HCT116 (cell line): ENCODE measurements around the gene RNASEH2B. TPM values are rescaled to one million over a fixed set of nuclear protein-coding genes. Genes with fewer than 3 reads are reported as not detected.

Experiments used
- ATAC-seq: fragments of 200-7000 bp; cut with Tn5 transposase; 2 replicates; pipeline ENCODE4 v1.9.1; 2020; ENCODE audit warnings: mild to moderate bottlenecking, moderate library complexity
- BruUV-seq: library from RNA; stranded (reverse); fragments of 400-500 nt; replicated peaks from 2 replicates; lab custom pipeline; 2021; lab: Mats Ljungman, UMichigan
- CTCF ChIA-PET: fragments of 300-600 bp; sonication (Branson Sonifier 250); formaldehyde crosslinking; loops from one replicate; lab custom pipeline; 2021; ENCODE audit warnings: antibody characterized with exemption; lab: Charles Lee
- POLR2A ChIA-PET: fragments of 300-600, 350-600 bp; sonication (Branson Sonifier 250); formaldehyde crosslinking; loops from one replicate; lab custom pipeline; 2021; ENCODE audit warnings: antibody characterized with exemption; lab: Charles Lee
- RAD21 ChIA-PET, 2 experiments: fragments of 300-600 bp; sonication (Branson Sonifier 250); formaldehyde crosslinking; loops; one replicate each; lab custom pipeline; 2023; ENCODE audit warnings: low total read pairs in 2 of 2; ENCODE audit not compliant: uncharacterized antibody in 2 of 2, unreplicated experiment in 2 of 2, low non-redundant PET in 1 of 2; lab: Charles Lee
- DNase-seq: peaks from one replicate; pipeline ENCODE4 v3.0.0-alpha.2; 2010; ENCODE audit warnings: low read depth, low spot score
- H2AFZ ChIP-seq: fragments of 200-600 bp; shearing (Covaris generic), sonication (generic); 2 replicates; pipeline ENCODE4 v1.6.1; 2017; ENCODE audit warnings: low read depth, mixed run types, mixed read lengths, antibody characterized with exemption, low read length; ENCODE audit not compliant: poor library complexity, severe bottlenecking
- H3K27ac ChIP-seq: 2 replicates; pipeline ENCODE4 v1.5.1; 2012; ENCODE audit warnings: low read depth, low read length
- H3K27me3 ChIP-seq: fragments of 200-600 bp; sonication (generic); 2 replicates; pipeline ENCODE4 v1.6.1; 2016; ENCODE audit warnings: mixed run types, low read length, mixed read lengths; ENCODE audit not compliant: insufficient read depth
- H3K36me3 ChIP-seq, 2 experiments: fragments of 200-500 bp in 1 of 2; fragments of 200-600 bp in 1 of 2; sonication (Bioruptor generic) in 1 of 2; sonication (generic) in 1 of 2; 2 replicates each; pipeline versions ENCODE4 v1.5.1 to v1.6.1; 2014 to 2016; ENCODE audit warnings: low read length in 2 of 2, inconsistent platforms in 1 of 2, mixed read lengths in 1 of 2, mixed run types in 1 of 2; ENCODE audit not compliant: insufficient read depth in 2 of 2, control insufficient read depth in 1 of 2
- H3K4me1 ChIP-seq, 2 experiments: fragments of 200-600 bp in 1 of 2; sonication (generic) in 1 of 2; 2 replicates each; pipeline versions ENCODE4 v1.5.1 to v1.6.1; 2012 to 2017; ENCODE audit warnings: low read length in 2 of 2, inconsistent platforms in 1 of 2, mild to moderate bottlenecking in 1 of 2, mixed read lengths in 1 of 2, mixed run types in 1 of 2, moderate library complexity in 1 of 2; ENCODE audit not compliant: insufficient read depth in 2 of 2, control insufficient read depth in 1 of 2
- H3K4me2 ChIP-seq: fragments of 200-600 bp; sonication (generic); 2 replicates; pipeline ENCODE4 v1.6.1; 2017; ENCODE audit warnings: mixed run types, low read length, mixed read lengths
- H3K4me3 ChIP-seq, 2 experiments: fragments of 200-600 bp in 1 of 2; sonication (generic) in 1 of 2; replicated peaks in 1 of 2; 2 replicates each; pipeline ENCODE4 v1.5.1; 2011 to 2016; ENCODE audit warnings: low read length in 2 of 2, control low read depth in 1 of 2, low read depth in 1 of 2, mild to moderate bottlenecking in 1 of 2, mixed read lengths in 1 of 2, mixed run types in 1 of 2
- H3K79me2 ChIP-seq: fragments of 200-600 bp; sonication (generic); 2 replicates; pipeline ENCODE4 v1.6.1; 2017; ENCODE audit warnings: mild to moderate bottlenecking, mixed run types, low read length, moderate library complexity, mixed read lengths; ENCODE audit not compliant: insufficient read depth
- H3K9ac ChIP-seq: fragments of 200-600 bp; sonication (generic); 2 replicates; pipeline ENCODE4 v1.6.1; 2016; ENCODE audit warnings: low read length, mixed read lengths
- H3K9me2 ChIP-seq: fragments of 200-600 bp; sonication (generic), shearing (Covaris generic); 2 replicates; pipeline ENCODE4 v1.6.1; 2017; ENCODE audit warnings: mixed run types, mild to moderate bottlenecking, moderate library complexity; ENCODE audit not compliant: insufficient read depth
- H3K9me3 ChIP-seq, 2 experiments: fragments of 200-500 bp in 1 of 2; fragments of 200-600 bp in 1 of 2; sonication (Bioruptor generic) in 1 of 2; sonication (generic) in 1 of 2; 2 replicates each; pipeline ENCODE4 v1.6.1; 2014 to 2017; ENCODE audit warnings: low read length in 2 of 2, mixed read lengths in 2 of 2, inconsistent platforms in 1 of 2, low read depth in 1 of 2, mild to moderate bottlenecking in 1 of 2, mixed run types in 1 of 2, moderate library complexity in 1 of 2; ENCODE audit not compliant: control insufficient read depth in 1 of 2, insufficient read depth in 1 of 2
- H4K20me1 ChIP-seq: fragments of 200-600 bp; sonication (generic), shearing (Covaris generic); 2 replicates; pipeline ENCODE4 v1.6.1; 2017; ENCODE audit warnings: mixed run types, mild to moderate bottlenecking, moderate library complexity; ENCODE audit not compliant: insufficient read depth
- CBX3 ChIP-seq: IDR thresholded peaks from 2 replicates; pipeline ENCODE4 v1.6.1; 2012; ENCODE audit warnings: low read depth
- CEBPB ChIP-seq: IDR thresholded peaks from 2 replicates; pipeline ENCODE4 v1.6.1; 2012; ENCODE audit warnings: low read depth
- EGR1 ChIP-seq: IDR thresholded peaks from 2 replicates; pipeline ENCODE4 v1.6.1; 2012; ENCODE audit warnings: low read depth
- ELF1 ChIP-seq: IDR thresholded peaks from 2 replicates; pipeline ENCODE4 v1.6.1; 2012; ENCODE audit warnings: low read depth, borderline replicate concordance
- EZH2 ChIP-seq: fragments of 200-600 bp; sonication (generic); IDR thresholded peaks from 2 replicates; pipeline ENCODE4 v1.6.1; 2017; ENCODE audit warnings: antibody characterized with exemption, mixed run types
- EZH2phosphoT487 ChIP-seq: fragments of 200-600 bp; IDR thresholded peaks from 2 replicates; pipeline ENCODE4 v1.6.1; 2018; ENCODE audit warnings: antibody characterized with exemption, borderline replicate concordance
- FOSL1 ChIP-seq: IDR thresholded peaks from 2 replicates; pipeline ENCODE4 v1.6.1; 2012; ENCODE audit warnings: low read depth
- POLR2A ChIP-seq: IDR thresholded peaks from 2 replicates; pipeline ENCODE4 v1.7.0; 2011; ENCODE audit warnings: borderline replicate concordance; ENCODE audit not compliant: insufficient read depth, insufficient read length; ENCODE audit errors: extremely low read depth
- POLR2AphosphoS5 ChIP-seq: IDR thresholded peaks from 2 replicates; pipeline ENCODE4 v1.6.1; 2011; ENCODE audit warnings: mild to moderate bottlenecking, low read depth, low read length, moderate library complexity
- RAD21 ChIP-seq: IDR thresholded peaks from 2 replicates; pipeline ENCODE4 v1.6.1; 2012; ENCODE audit warnings: low read depth, mild to moderate bottlenecking
- SP1 ChIP-seq: IDR thresholded peaks from 2 replicates; pipeline ENCODE4 v1.6.1; 2012; ENCODE audit warnings: low read depth
- SRF ChIP-seq: IDR thresholded peaks from 2 replicates; pipeline ENCODE4 v1.6.1; 2012; ENCODE audit warnings: low read depth
- YY1 ChIP-seq: IDR thresholded peaks from 2 replicates; pipeline ENCODE4 v1.6.1; 2011; ENCODE audit warnings: low read length, low read depth, moderate library complexity, mild to moderate bottlenecking; ENCODE audit not compliant: insufficient replicate concordance; ENCODE audit errors: extremely low read depth
- ZFX ChIP-seq: fragments of 450-650 bp; IDR thresholded peaks from 2 replicates; pipeline ENCODE4 v1.6.1; 2017
- ZNF274 ChIP-seq: fragments of 200-500 bp; sonication (Bioruptor generic); IDR thresholded peaks from 2 replicates; pipeline ENCODE4 v1.6.1; 2014; ENCODE audit warnings: mild to moderate bottlenecking, low read depth, low read length, inconsistent platforms
- intact Hi-C: fragments of 100-400 bp; cut with micrococcal nuclease; formaldehyde crosslinking; loops from 2 replicates; pipeline ENCODE4 v1.10.0; 2022
- total RNA-seq: library from RNA; stranded (reverse); gene quantifications from one replicate; pipeline ENCODE4 v1.2.1, GENCODE V29; 2021; ENCODE audit not compliant: unreplicated experiment
- TF ChIP-seq, protein P1 (sequence below): IDR thresholded peaks from 2 replicates; pipeline ENCODE4 v1.6.1; 2012
- TF ChIP-seq, protein P2 (sequence below), 3 experiments: fragments of 200-600 bp in 1 of 3; sonication (generic) in 1 of 3; IDR thresholded peaks in 2 of 3; conservative IDR thresholded peaks in 1 of 3; 2 replicates each; pipeline ENCODE4 v1.5.1; 2012 to 2017; ENCODE audit warnings: low read depth in 2 of 3, low read length in 2 of 3, antibody characterized with exemption in 1 of 3, borderline replicate concordance in 1 of 3, control low read depth in 1 of 3, mild to moderate bottlenecking in 1 of 3, mixed read lengths in 1 of 3, mixed run types in 1 of 3, moderate library complexity in 1 of 3; ENCODE audit not compliant: insufficient read depth in 1 of 3
- TF ChIP-seq, protein P3 (sequence below): IDR thresholded peaks from 2 replicates; pipeline ENCODE4 v1.6.1; 2012
- TF ChIP-seq, protein P4 (sequence below): IDR thresholded peaks from 2 replicates; pipeline ENCODE4 v1.6.1; 2012; ENCODE audit warnings: low read depth
- TF ChIP-seq, protein P5 (sequence below): IDR thresholded peaks from 2 replicates; pipeline ENCODE4 v1.6.1; 2011; ENCODE audit warnings: mild to moderate bottlenecking, low read length, moderate library complexity; ENCODE audit not compliant: insufficient replicate concordance; ENCODE audit errors: extremely low read depth

The RNASEH2B gene
- total RNA-seq, 1 experiment from 2014 or later = 41.3 TPM

DNA sequence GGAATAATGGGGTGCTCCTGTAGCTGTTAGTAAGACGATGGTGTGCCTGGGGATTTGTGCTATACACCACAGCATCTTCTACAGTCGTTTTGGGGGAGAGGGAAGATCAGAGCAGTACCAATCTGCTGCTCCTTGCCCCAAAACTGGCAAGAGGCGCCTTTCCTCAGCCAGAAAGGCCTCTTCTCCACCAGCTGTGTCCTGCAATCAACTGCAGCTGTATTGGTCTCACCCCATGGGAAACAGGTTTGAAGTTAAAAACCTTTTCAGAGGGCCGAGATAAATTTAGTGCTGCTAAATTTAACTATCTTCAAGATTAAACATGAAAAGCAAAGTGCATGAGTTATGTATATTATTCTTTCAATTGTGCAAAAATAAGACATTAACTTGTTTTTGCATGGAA lies 1.2 kb upstream of the RNASEH2B start:
- Histone ChIP-seq H3K4me1 (peaks cover 12 to 25% of the 10 kb centered on the region in 2 experiments; a peak in 3 of 4 replicates), H3K4me2 (no peak overlapping the region), H3K27ac (no peak overlapping the region), H3K79me2 (peaks cover 33% of the 10 kb centered on the region), H4K20me1 (no peaks in the 10 kb centered on the region), H3K9me2 (no peaks in the 10 kb centered on the region), H3K36me3 (no peaks in the 10 kb centered on the region), H3K9me3 (no peaks in the 10 kb centered on the region), H3K27me3 (no peaks in the 10 kb centered on the region), H3K9ac (no peak overlapping the region), H3K4me3 (no peak overlapping the region), H2AFZ (no peak overlapping the region)
- ATAC-seq = no peak
- intact Hi-C loops = no loop called here
- DNase-seq = no peak
- no TSS peak for BruUV-seq
- ChIA-PET RAD21 (no interaction called here), CTCF (no interaction called here), POLR2A (no interaction called here)
- no peak for TF ChIP-seq ZNF274
- no peak for TF ChIP-seq POLR2AphosphoS5
- TF ChIP-seq, protein P1, sequence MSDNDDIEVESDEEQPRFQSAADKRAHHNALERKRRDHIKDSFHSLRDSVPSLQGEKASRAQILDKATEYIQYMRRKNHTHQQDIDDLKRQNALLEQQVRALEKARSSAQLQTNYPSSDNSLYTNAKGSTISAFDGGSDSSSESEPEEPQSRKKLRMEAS = no peak
- TF ChIP-seq ZFX = no peak
- TF ChIP-seq, protein P2, sequence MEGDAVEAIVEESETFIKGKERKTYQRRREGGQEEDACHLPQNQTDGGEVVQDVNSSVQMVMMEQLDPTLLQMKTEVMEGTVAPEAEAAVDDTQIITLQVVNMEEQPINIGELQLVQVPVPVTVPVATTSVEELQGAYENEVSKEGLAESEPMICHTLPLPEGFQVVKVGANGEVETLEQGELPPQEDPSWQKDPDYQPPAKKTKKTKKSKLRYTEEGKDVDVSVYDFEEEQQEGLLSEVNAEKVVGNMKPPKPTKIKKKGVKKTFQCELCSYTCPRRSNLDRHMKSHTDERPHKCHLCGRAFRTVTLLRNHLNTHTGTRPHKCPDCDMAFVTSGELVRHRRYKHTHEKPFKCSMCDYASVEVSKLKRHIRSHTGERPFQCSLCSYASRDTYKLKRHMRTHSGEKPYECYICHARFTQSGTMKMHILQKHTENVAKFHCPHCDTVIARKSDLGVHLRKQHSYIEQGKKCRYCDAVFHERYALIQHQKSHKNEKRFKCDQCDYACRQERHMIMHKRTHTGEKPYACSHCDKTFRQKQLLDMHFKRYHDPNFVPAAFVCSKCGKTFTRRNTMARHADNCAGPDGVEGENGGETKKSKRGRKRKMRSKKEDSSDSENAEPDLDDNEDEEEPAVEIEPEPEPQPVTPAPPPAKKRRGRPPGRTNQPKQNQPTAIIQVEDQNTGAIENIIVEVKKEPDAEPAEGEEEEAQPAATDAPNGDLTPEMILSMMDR (IDR thresholded peaks at IDR 0.05 in 2 of 3, conservative IDR thresholded peaks at IDR 0.05 in 1 of 3; ENCODE audit: borderline replicate concordance in 1 of 3, insufficient read depth in 1 of 3, low read depth in 2 of 3, low read length in 2 of 3) = no peak
- TF ChIP-seq FOSL1 = no peak
- TF ChIP-seq, protein P3, sequence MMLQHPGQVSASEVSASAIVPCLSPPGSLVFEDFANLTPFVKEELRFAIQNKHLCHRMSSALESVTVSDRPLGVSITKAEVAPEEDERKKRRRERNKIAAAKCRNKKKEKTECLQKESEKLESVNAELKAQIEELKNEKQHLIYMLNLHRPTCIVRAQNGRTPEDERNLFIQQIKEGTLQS = no peak
- no peak for TF ChIP-seq SRF
- no peak for TF ChIP-seq POLR2A
- TF ChIP-seq CEBPB = no peak
- TF ChIP-seq EZH2phosphoT487 = no peak
- no peak for TF ChIP-seq RAD21
- no peak for TF ChIP-seq SP1
- no peak for TF ChIP-seq YY1
- no peak for TF ChIP-seq CBX3
- no peak for TF ChIP-seq EGR1
- no peak for TF ChIP-seq ELF1
- TF ChIP-seq, protein P4, sequence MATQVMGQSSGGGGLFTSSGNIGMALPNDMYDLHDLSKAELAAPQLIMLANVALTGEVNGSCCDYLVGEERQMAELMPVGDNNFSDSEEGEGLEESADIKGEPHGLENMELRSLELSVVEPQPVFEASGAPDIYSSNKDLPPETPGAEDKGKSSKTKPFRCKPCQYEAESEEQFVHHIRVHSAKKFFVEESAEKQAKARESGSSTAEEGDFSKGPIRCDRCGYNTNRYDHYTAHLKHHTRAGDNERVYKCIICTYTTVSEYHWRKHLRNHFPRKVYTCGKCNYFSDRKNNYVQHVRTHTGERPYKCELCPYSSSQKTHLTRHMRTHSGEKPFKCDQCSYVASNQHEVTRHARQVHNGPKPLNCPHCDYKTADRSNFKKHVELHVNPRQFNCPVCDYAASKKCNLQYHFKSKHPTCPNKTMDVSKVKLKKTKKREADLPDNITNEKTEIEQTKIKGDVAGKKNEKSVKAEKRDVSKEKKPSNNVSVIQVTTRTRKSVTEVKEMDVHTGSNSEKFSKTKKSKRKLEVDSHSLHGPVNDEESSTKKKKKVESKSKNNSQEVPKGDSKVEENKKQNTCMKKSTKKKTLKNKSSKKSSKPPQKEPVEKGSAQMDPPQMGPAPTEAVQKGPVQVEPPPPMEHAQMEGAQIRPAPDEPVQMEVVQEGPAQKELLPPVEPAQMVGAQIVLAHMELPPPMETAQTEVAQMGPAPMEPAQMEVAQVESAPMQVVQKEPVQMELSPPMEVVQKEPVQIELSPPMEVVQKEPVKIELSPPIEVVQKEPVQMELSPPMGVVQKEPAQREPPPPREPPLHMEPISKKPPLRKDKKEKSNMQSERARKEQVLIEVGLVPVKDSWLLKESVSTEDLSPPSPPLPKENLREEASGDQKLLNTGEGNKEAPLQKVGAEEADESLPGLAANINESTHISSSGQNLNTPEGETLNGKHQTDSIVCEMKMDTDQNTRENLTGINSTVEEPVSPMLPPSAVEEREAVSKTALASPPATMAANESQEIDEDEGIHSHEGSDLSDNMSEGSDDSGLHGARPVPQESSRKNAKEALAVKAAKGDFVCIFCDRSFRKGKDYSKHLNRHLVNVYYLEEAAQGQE = no peak
- TF ChIP-seq, protein P5, sequence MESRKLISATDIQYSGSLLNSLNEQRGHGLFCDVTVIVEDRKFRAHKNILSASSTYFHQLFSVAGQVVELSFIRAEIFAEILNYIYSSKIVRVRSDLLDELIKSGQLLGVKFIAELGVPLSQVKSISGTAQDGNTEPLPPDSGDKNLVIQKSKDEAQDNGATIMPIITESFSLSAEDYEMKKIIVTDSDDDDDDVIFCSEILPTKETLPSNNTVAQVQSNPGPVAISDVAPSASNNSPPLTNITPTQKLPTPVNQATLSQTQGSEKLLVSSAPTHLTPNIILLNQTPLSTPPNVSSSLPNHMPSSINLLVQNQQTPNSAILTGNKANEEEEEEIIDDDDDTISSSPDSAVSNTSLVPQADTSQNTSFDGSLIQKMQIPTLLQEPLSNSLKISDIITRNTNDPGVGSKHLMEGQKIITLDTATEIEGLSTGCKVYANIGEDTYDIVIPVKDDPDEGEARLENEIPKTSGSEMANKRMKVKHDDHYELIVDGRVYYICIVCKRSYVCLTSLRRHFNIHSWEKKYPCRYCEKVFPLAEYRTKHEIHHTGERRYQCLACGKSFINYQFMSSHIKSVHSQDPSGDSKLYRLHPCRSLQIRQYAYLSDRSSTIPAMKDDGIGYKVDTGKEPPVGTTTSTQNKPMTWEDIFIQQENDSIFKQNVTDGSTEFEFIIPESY = no peak
- TF ChIP-seq EZH2 = no peak
